Measurements from ENCODE around the gene CELF2.

The CELF2 gene

DNA sequence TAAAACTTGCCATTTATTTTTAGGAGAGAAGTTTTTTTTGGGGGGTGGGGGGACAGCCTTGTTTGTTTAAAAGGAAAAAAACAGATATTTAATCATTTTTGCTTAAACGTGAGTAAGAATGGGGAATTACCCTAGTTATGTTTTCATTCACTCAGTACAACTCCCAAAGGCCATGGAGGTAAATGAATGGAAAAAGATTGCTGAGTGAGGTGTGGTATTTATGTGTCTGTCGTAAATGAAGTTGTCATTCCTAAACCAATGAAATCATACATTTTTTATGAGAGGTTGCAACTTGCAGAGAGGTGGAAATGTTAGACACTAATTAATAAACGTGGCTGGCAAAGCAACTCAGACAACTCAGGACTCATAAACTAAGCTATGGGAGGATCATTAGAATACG is 218.1 kb downstream of the CELF2 start:
- TF ChIP-seq, protein P1, sequence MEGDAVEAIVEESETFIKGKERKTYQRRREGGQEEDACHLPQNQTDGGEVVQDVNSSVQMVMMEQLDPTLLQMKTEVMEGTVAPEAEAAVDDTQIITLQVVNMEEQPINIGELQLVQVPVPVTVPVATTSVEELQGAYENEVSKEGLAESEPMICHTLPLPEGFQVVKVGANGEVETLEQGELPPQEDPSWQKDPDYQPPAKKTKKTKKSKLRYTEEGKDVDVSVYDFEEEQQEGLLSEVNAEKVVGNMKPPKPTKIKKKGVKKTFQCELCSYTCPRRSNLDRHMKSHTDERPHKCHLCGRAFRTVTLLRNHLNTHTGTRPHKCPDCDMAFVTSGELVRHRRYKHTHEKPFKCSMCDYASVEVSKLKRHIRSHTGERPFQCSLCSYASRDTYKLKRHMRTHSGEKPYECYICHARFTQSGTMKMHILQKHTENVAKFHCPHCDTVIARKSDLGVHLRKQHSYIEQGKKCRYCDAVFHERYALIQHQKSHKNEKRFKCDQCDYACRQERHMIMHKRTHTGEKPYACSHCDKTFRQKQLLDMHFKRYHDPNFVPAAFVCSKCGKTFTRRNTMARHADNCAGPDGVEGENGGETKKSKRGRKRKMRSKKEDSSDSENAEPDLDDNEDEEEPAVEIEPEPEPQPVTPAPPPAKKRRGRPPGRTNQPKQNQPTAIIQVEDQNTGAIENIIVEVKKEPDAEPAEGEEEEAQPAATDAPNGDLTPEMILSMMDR (conservative IDR thresholded peaks at IDR 0.05) = no peak
- H3K27ac ChIP-seq = no peak overlapping the region

DNA sequence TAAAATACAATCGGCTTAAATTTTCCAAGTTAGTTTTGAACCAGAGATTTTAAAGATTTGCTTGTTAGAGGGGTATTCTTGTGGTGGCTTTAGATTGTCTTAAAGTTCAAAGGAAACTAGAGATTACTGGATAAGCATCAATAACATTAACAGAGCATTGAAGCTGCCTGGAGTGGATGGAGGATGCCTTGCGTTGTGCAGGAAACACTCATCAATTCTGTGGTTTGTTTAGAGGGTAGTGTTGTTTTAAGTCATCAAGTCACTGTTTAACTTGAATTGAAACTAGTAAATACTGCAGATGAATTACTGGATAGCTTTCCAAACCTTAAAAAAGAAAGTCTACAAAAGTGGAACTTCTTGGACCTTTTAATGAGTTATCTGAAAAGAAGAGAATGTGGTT is 218.6 kb downstream of the CELF2 start:
- no peak overlapping the region for H3K27ac ChIP-seq
- TF ChIP-seq, protein P1 (conservative IDR thresholded peaks at IDR 0.05) = no peak

- H3K27ac ChIP-seq = no peak overlapping the region
- TF ChIP-seq, protein P1 (conservative IDR thresholded peaks at IDR 0.05) = no peak
Observed at GRCh38 chr10:11237571-11237970, 219.9 kb downstream of the CELF2 start.

DNA sequence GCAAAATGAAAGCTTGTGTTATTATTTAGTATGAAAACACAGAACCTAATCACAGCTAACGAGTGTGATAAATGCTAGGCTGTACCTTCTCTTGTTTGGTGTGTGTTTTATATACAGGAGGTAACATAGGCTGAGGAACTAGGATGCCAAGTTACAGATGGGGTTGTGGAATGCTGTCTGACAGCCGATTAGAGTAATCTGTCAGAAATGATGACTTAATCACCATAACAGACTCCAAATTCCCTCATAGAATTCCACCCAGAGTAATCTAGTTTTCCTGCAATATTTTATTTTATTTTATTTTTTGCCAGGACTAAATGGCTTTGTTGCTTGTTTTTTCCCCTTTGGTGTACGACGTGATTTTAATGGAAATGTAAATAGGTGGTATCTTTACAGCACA is 221.2 kb downstream of the CELF2 start:
- TF ChIP-seq, protein P1 (conservative IDR thresholded peaks at IDR 0.05) = no peak
- H3K27ac ChIP-seq = no peak overlapping the region

DNA sequence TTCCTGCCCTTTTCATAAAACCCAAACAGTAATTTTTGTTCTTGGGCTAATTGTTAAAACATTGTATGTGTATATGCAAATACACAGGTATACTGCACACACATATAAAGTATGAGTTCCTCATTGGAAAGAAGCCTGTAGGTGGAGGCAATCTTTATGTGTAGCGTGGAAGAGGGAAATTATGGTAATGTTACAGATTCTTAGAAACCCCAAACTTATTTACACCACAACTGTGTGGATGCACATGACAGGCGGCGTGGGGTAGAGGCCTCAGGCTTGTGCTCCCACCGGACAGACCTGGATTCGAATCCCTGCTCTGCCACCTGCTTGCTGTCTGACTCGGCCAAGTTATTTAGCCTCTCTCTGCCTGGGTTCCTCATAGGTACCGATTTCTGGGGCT is 223.0 kb downstream of the CELF2 start:
- no peak overlapping the region for H3K27ac ChIP-seq
- TF ChIP-seq, protein P1 (conservative IDR thresholded peaks at IDR 0.05) = no peak

DNA sequence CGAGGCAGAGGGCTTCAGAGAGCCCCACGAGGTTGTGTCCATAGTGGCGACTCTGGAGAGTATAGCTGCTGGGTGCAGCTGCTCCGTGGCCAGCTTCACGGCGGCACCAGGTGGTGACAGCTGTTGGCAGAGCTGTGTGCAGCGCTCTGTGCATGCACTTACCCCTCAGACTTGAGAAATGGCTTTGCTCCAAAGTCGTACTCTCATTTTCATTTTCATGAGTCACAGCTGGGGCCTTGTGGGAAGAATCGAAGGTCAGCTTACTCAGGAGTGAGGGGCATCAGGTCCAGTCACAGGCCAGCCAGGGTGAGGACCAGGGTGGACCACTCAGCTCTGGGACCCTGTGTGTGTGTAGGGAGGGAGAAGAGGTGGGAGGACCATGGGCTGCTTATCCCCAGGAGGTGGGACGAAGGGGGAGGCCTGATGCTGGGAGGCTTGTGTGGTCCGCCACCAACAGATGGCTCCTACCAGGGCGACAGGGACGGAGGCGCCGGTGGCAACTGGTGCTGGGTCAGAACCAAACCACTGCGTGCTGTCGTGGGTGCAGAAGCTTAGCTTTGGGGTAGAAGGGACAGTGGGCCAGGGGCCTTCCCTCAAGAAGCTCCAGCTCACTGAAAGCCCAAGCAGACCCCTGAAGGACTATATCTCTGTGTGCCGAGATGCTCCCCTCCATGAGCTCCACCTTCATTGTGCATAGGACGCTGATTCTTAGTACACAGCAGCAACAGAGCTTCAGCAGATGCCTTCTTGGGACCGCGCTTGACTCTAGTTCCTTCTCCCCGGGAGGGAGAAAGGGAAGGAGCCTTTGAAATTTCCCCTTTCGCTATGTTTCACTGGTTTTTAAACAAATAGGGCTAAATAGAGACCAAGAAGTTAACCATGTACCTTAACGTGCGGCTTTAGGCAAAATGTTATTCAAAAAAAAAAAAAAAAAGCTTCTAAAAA is 225.0 kb downstream of the CELF2 start:
- TF ChIP-seq, protein P1 (conservative IDR thresholded peaks at IDR 0.05) = no peak
- H3K27ac ChIP-seq = no peak overlapping the region

GRCh38 chr10:11243425-11244222 is 226.0 kb downstream of the CELF2 start:
- TF ChIP-seq, protein P1 (conservative IDR thresholded peaks at IDR 0.05) = no peak
- H3K27ac ChIP-seq = no peak overlapping the region
